ENCODE results near the gene VAMP8.

- TF ChIP-seq CTCF (IDR thresholded peaks at IDR 0.05; ENCODE audit: low read depth, low read length, missing input control) (no peak), GABPA (IDR thresholded peaks at IDR 0.05 in 1 of 2, conservative IDR thresholded peaks at IDR 0.05 in 1 of 2) (no peak), MAX (IDR thresholded peaks at IDR 0.05) (no peak), REST (IDR thresholded peaks at IDR 0.05) (no peak), ATF3 (IDR thresholded peaks at IDR 0.05) (no peak), SP1 (IDR thresholded peaks at IDR 0.05) (no peak), EGR1 (IDR thresholded peaks at IDR 0.05; ENCODE audit: low read depth in 2 of 2) (no peak), YY1 (IDR thresholded peaks at IDR 0.05) (no peak), RAD21 (IDR thresholded peaks at IDR 0.05) (no peak)
Measured at GRCh38 chr2:85579266-85579935, 2.0 kb downstream of the VAMP8 start.
